ENCODE results near the gene CYBA.

Gene CYBA

DNA sequence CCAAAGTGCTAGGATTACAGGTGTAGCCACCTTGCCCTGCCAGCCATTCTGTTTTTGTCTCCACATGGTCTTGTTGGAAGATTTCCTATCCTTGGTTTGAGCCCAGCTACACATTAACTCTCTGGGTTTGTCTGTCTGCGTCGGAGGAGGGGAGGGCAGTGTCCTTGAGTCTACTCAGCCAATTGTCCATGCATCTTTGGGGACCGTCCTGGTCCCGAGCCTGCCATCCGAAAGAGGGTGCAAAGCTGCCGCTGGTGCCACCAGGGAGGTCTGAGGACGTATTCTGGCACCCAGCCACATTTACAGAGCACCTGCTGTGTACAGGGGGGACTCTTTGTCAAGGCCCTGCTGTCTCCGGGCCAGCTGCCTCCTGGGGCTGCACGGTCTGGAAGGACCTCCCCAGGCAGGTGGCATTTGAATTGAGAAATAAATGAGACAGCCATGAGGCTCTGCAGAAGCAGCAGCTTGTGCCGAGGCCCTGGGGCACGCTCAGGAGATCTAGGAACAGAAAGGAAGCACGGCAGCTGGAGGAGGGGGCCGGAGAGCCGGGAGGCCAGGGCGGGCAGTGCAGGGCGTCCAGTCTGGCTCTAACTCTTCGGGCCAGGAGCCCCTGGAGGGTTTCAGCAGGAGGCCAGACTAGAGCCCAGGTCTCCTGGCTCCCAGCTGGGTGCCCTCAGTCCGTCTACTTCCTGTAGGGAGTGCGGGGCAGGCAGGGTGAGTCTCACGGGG lies 1.5 kb downstream of the CYBA start:
- DNase-seq (ENCODE audit: low spot score) = no peak
- TF ChIP-seq, protein P1, sequence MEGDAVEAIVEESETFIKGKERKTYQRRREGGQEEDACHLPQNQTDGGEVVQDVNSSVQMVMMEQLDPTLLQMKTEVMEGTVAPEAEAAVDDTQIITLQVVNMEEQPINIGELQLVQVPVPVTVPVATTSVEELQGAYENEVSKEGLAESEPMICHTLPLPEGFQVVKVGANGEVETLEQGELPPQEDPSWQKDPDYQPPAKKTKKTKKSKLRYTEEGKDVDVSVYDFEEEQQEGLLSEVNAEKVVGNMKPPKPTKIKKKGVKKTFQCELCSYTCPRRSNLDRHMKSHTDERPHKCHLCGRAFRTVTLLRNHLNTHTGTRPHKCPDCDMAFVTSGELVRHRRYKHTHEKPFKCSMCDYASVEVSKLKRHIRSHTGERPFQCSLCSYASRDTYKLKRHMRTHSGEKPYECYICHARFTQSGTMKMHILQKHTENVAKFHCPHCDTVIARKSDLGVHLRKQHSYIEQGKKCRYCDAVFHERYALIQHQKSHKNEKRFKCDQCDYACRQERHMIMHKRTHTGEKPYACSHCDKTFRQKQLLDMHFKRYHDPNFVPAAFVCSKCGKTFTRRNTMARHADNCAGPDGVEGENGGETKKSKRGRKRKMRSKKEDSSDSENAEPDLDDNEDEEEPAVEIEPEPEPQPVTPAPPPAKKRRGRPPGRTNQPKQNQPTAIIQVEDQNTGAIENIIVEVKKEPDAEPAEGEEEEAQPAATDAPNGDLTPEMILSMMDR (IDR thresholded peaks at IDR 0.05; ENCODE audit: extremely low read depth, missing control alignments) = no peak

DNA sequence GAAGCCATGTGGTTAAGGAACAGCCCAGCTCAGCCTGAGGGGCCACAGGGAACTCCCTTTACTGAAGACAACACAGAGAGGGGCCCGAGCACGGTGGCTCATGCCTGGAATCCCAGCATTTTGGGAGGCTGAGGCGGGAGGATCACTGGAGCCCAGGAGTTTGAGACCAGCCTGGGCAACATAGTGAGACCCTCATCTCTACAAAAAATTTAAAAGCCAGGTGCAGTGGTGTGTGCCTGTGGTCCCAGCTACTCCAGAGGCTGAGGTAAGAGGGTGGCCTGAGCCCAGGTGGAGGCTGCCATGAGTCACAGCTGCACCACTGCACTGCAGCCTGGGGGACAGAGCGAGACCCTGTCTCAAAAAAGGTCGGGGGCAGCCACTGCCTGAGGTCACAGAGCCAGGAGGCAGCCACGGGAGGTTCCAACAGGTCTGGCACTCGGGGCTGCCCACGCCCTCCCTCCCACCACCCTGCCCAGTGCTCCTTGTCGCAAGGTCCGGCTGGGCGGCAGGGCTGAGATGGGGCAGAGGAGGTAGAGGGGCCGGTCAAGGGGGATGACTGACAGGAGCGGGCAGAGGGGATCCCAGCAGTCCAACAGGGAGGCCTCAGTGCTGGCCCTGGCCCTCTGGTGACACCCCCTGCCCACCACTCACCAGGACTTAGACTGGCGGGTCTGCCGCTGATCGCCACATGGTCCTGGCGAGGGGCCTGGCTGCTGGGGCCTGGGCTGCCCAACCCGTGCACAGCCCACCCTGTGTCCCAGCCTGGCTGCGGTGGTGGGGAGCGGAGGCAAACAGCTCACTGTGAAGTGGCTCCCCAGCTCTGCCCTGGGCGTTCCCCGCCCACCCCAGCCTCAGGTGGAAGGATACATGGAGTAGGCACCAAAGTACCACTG lies 3.4 kb downstream of the CYBA start:
- DNase-seq (ENCODE audit: low spot score) = no peak
- TF ChIP-seq, protein P1 (IDR thresholded peaks at IDR 0.05; ENCODE audit: extremely low read depth, missing control alignments) = no peak

DNA sequence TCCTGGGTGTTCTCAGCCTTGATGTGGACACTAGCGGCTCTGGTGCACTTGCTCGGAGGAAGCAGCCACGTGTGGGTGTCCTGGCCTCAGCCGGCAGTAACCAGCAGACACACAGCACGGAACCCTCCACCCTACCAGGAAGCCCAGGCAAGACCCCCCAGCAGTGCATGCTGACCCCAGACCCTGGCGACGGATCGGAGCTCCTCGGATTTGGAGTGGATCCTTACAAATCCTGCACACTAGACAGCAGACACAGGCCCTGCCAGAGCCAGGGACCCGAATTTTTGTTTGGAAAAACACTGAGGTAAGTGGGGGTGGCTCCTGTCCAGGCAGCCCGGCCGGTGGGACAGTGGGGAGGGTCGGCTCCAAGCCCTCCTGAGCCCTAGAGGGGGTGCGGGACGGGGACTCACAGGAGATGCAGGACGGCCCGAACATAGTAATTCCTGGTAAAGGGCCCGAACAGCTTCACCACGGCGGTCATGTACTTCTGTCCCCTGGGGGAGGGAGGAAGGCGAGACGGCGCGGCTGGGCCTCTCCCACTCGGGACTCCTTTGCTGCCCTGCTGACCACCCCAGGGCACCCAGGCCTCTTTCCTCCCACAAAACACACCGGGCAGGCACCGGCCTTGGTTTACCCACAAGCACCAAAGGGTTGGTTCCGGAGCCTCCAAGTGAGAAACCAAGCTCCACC lies 4.4 kb downstream of the CYBA start:
- TF ChIP-seq, protein P1 (IDR thresholded peaks at IDR 0.05; ENCODE audit: extremely low read depth, missing control alignments) = no peak
- DNase-seq (ENCODE audit: low spot score) = no peak

DNA sequence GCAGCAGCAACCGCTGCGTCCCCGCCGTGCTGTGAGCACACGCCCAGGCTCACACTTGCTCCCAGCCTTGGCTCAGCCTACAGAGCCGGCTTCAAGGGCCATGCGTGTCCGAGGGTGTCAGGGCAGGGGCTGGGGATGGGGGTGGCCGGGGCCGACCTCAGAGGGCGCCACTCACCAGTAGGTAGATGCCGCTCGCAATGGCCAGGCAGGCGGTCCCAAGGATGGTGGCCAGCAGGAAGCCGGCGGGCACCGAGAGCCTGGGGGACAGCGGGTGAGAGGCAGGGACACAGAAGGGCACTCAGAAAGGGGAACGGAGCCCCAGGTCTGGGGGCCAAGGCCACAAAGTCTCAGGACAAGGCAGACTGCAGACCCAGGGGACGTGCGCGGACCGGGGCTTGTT lies 4.9 kb downstream of the CYBA start:
- TF ChIP-seq, protein P1 (IDR thresholded peaks at IDR 0.05; ENCODE audit: extremely low read depth, missing control alignments) = no peak
- DNase-seq (ENCODE audit: low spot score) = no peak

DNA sequence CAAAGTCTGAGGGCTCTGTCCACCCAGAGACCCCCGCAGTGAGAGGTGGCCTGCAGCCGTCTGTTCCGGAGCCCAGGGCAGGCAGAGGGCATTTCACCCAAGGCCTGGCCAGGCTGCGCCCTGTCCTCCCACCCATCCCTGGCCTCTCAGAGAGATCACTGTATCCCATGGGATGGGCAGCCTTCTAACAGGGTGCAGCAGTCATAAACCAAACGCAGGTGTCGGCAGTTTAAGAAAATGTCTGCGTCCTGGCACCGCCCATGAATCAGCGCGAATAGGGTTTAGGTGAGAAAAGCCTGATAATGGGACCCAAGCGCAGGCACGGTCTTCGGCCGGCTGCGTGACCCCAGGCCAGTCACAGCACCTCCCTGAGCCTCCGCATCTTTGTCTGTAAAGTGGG lies 5.4 kb downstream of the CYBA start:
- TF ChIP-seq, protein P1 (IDR thresholded peaks at IDR 0.05; ENCODE audit: extremely low read depth, missing control alignments) = no peak
- DNase-seq (ENCODE audit: low spot score) = no peak

DNA sequence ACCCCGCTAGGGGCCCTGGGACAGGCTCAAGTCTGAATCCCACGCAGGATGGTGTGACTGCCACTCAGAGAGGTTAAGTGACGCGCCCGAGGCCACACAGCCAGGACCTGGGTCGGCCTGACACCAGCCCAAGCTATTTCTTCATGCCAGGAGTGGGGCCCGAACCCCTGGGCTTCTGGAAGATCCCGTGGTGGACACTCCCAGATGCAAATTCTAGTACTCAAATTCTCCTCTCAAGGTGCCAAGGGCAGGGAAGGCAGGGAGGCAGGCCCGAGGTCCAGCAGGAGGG lies 7.3 kb downstream of the CYBA start:
- no peak for DNase-seq (ENCODE audit: low spot score)
- TF ChIP-seq, protein P1 (IDR thresholded peaks at IDR 0.05; ENCODE audit: extremely low read depth, missing control alignments) = no peak
